Colonic mucosa (tissue), 4 donors: Measurements from ENCODE around the gene AMER2. TPM values are rescaled to one million over a fixed set of nuclear protein-coding genes. Genes with fewer than 3 reads are reported as not detected.
"Not testable (repeated sequence)": the region's sequence is repeated elsewhere in the genome, so short reads cannot be mapped to it uniquely, and the experiment has no call there.

Source experiments
- DNase-seq: peaks from one replicate; pipeline ENCODE4 v3.0.0-alpha.2; 2020
- H3K27ac ChIP-seq: fragments of 200-600 bp; one replicate; pipeline ENCODE4 v1.8.0; 2021
- H3K27me3 ChIP-seq: fragments of 200-600 bp; one replicate; pipeline ENCODE4 v1.8.0; 2021
- H3K36me3 ChIP-seq: fragments of 200-600 bp; one replicate; pipeline ENCODE4 v1.8.0; 2021
- H3K4me1 ChIP-seq: fragments of 200-600 bp; one replicate; pipeline ENCODE4 v1.8.0; 2021; ENCODE audit warnings: mild to moderate bottlenecking
- H3K4me3 ChIP-seq: fragments of 200-600 bp; one replicate; pipeline ENCODE4 v1.8.0; 2021
- H3K9ac ChIP-seq, 2 donors: one replicate each; pipeline ENCODE4 v1.7.0; 2013; ENCODE audit warnings: control low read depth in 2 of 2, low read depth in 2 of 2, low read length in 2 of 2
- H3K9me3 ChIP-seq: fragments of 200-600 bp; one replicate; pipeline ENCODE4 v1.8.0; 2021
- intact Hi-C: fragments of 100-400 bp; cut with DNase I; formaldehyde crosslinking; loops from one replicate; pipeline ENCODE4 v1.14.1; 2022
- total RNA-seq, 2 donors: library from RNA; stranded (reverse); fragmentation: NEBNext Ultra II Directional in 1 of 2; extraction: Animal tissue kit (Norgen Biotek cat#: 25700) in 1 of 2; gene quantifications; one replicate each; pipeline ENCODE4 v1.2.1, GENCODE V29; 2021
- TF ChIP-seq, protein P1 (sequence below): fragments of 200-600 bp; IDR thresholded peaks from one replicate; pipeline ENCODE4 v1.8.0; 2022; ENCODE audit warnings: antibody characterized with exemption, mild to moderate bottlenecking
- donor health status: healthy.
- donor health status: DM: no; HTN: no; CAD: no.
- donor health status: DM: no; HTN: no; CAD: no.

Gene AMER2
- total RNA-seq, 2 donors from 2014 or later, result 0.08 TPM; not detected in 1

DNA sequence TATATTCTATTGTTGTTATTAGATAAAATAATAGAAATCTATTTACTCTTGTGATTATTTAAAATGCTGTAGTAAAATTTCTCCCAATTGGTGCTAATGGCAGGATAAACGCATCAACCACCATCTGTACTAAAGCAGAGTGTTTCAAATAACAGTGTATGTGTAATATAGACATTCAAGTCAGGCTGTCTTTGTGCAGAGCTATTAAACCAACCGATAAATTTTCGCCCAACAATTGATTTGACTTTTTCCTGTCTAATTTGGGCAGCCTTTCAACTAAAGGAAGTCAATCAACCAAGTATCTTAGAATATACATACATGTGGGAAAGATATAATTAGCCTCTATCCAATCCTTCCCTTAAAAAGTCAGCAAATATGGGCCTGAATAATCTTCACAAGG lies 5.8 kb downstream of the AMER2 start:
- TF ChIP-seq, protein P1, sequence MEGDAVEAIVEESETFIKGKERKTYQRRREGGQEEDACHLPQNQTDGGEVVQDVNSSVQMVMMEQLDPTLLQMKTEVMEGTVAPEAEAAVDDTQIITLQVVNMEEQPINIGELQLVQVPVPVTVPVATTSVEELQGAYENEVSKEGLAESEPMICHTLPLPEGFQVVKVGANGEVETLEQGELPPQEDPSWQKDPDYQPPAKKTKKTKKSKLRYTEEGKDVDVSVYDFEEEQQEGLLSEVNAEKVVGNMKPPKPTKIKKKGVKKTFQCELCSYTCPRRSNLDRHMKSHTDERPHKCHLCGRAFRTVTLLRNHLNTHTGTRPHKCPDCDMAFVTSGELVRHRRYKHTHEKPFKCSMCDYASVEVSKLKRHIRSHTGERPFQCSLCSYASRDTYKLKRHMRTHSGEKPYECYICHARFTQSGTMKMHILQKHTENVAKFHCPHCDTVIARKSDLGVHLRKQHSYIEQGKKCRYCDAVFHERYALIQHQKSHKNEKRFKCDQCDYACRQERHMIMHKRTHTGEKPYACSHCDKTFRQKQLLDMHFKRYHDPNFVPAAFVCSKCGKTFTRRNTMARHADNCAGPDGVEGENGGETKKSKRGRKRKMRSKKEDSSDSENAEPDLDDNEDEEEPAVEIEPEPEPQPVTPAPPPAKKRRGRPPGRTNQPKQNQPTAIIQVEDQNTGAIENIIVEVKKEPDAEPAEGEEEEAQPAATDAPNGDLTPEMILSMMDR, result no peak
- peaks cover 18% of the 10 kb centered on the region for H3K27me3 ChIP-seq
- no peak overlapping the region for H3K27ac ChIP-seq
- no peak overlapping the region for H3K4me3 ChIP-seq
- H3K9ac ChIP-seq, result no peak overlapping the region
- intact Hi-C loops, result no loop called here
- DNase-seq, result no peak
- no peaks in the 10 kb centered on the region for H3K4me1 ChIP-seq
- no peaks in the 10 kb centered on the region for H3K9me3 ChIP-seq
- H3K36me3 ChIP-seq, result no peaks in the 10 kb centered on the region

DNA sequence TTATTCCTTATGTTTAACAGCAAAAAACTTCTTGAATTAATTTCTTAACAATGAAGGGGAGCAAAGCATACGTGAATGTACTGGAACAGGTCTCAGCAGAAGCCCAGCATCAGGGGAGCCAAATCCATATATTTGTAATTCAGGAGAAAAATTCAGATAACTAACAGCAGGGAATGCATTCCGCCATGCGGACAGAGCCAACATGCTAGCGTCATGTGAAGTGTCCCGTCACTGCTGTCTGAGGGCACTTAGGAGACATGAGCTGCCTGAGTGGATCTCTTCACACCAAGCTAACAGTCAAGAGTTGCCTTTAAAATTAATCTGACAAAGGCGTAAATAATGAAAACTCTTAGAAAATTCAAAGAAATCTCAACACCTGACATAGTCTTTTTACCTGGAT lies 6.4 kb downstream of the AMER2 start:
- H3K4me3 ChIP-seq, result no peak overlapping the region
- no peak for DNase-seq
- TF ChIP-seq, protein P1, result no peak
- peaks cover 12% of the 10 kb centered on the region for H3K27me3 ChIP-seq
- no peaks in the 10 kb centered on the region for H3K36me3 ChIP-seq
- intact Hi-C loops, result no loop called here
- no peak overlapping the region for H3K9ac ChIP-seq
- no peak overlapping the region for H3K27ac ChIP-seq
- H3K4me1 ChIP-seq, result no peaks in the 10 kb centered on the region
- no peaks in the 10 kb centered on the region for H3K9me3 ChIP-seq

- intact Hi-C loops, H3K27ac ChIP-seq, H3K9me3 ChIP-seq, H3K36me3 ChIP-seq, H3K9ac ChIP-seq, H3K4me1 ChIP-seq, H3K4me3 ChIP-seq, DNase-seq, H3K27me3 ChIP-seq: not testable (repeated sequence)
These were observed 6.9 kb downstream of the AMER2 start for GRCh38 chr13:25165163-25165562.

DNA sequence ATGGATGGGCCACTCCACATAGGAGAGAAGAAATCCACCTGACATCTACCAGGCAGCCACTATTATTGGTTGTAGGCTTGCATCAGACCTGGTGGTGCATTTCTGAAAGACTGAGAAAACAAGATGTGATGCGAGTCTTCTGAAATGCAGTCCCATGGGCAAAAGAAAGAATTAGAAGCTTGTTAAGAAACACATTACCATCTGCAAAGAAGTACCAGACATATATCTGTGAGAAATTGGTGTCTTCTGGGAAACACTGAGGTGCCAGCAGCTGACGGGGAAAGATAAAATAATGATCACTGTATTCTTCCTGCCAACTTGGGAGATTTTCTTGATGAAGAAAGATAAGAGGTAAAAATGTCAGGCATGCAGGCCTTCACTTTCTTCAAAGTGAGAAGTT lies 14.4 kb downstream of the AMER2 start:
- H3K27me3 ChIP-seq, result no peaks in the 10 kb centered on the region
- no peaks in the 10 kb centered on the region for H3K9me3 ChIP-seq
- H3K4me1 ChIP-seq, result no peaks in the 10 kb centered on the region
- H3K4me3 ChIP-seq, result no peak overlapping the region
- no peak for DNase-seq
- H3K9ac ChIP-seq, result no peak overlapping the region
- TF ChIP-seq, protein P1, result no peak
- H3K36me3 ChIP-seq, result no peaks in the 10 kb centered on the region
- intact Hi-C loops, result no loop called here
- H3K27ac ChIP-seq, result no peak overlapping the region

DNA sequence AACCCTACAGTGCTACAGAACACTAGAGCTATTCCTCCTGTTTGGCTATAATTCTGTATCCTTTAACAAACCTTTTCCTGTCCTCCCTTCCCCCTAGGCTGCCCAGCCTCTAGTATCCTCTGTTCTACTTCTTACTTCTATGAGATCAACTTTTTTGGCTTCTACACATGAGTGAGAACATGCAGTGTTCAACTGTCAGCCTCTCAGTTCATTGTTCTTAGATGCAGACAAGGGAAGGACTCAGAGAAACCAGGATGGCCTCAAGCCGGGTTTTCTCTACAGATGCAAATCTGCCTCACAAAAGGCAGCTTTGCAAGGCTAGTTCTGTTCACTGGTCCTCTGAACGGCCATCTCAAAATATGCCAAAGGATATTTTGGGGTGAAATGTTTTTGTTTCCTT lies 18.4 kb downstream of the AMER2 start:
- no peak for DNase-seq
- Histone ChIP-seq H3K9ac (no peak overlapping the region), H3K4me3 (no peak overlapping the region), H3K27me3 (no peaks in the 10 kb centered on the region), H3K27ac (no peak overlapping the region), H3K4me1 (no peaks in the 10 kb centered on the region), H3K36me3 (no peaks in the 10 kb centered on the region), H3K9me3 (no peaks in the 10 kb centered on the region)
- intact Hi-C loops, result no loop called here
- TF ChIP-seq, protein P1, result no peak

- DNase-seq, result no peak
- H3K9me3 ChIP-seq, result no peaks in the 10 kb centered on the region
- H3K27ac ChIP-seq, result no peak overlapping the region
- TF ChIP-seq, protein P1, result no peak
- H3K27me3 ChIP-seq, result no peaks in the 10 kb centered on the region
- no peaks in the 10 kb centered on the region for H3K36me3 ChIP-seq
- intact Hi-C loops, result no loop called here
- H3K9ac ChIP-seq, result no peak overlapping the region
- H3K4me1 ChIP-seq, result no peaks in the 10 kb centered on the region
- no peak overlapping the region for H3K4me3 ChIP-seq
These were observed 20.4 kb downstream of the AMER2 start for GRCh38 chr13:25151626-25152195.
